Esophagus muscularis mucosa (tissue), 4 donors: Measurements from ENCODE around the gene APOD.

ENCODE experiments used
- EP300 ChIP-seq: sonication (generic); formaldehyde crosslinking; IDR thresholded peaks from one replicate; pipeline ENCODE4 v1.6.1; 2017; ENCODE audit warnings: antibody characterized with exemption
- POLR2A ChIP-seq: fragments of 450-650 bp; IDR thresholded peaks from one replicate; pipeline ENCODE4 v1.6.1; 2017; ENCODE audit warnings: antibody characterized with exemption, moderate library complexity, mild to moderate bottlenecking, low read depth
- TF ChIP-seq, protein P1 (sequence below), 3 experiments: fragments of 200-600 bp in 2 of 3; fragments of 450-650 bp in 1 of 3; sonication (generic) in 2 of 3; IDR thresholded peaks; one replicate each; pipeline ENCODE4 v1.5.1; 2017 to 2019; ENCODE audit warnings: antibody characterized with exemption in 3 of 3, mild to moderate bottlenecking in 2 of 3, moderate library complexity in 1 of 3

GRCh38 chr3:195609229-195609628 is 25.5 kb upstream of the APOD start:
- TF ChIP-seq, protein P1, sequence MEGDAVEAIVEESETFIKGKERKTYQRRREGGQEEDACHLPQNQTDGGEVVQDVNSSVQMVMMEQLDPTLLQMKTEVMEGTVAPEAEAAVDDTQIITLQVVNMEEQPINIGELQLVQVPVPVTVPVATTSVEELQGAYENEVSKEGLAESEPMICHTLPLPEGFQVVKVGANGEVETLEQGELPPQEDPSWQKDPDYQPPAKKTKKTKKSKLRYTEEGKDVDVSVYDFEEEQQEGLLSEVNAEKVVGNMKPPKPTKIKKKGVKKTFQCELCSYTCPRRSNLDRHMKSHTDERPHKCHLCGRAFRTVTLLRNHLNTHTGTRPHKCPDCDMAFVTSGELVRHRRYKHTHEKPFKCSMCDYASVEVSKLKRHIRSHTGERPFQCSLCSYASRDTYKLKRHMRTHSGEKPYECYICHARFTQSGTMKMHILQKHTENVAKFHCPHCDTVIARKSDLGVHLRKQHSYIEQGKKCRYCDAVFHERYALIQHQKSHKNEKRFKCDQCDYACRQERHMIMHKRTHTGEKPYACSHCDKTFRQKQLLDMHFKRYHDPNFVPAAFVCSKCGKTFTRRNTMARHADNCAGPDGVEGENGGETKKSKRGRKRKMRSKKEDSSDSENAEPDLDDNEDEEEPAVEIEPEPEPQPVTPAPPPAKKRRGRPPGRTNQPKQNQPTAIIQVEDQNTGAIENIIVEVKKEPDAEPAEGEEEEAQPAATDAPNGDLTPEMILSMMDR (IDR thresholded peaks at IDR 0.05): no peak
- TF ChIP-seq EP300 (no peak), POLR2A (no peak)
